Activated CD4-positive, alpha-beta memory T cell treated with anti-CD3 and anti-CD28 coated beads for 36 hours (primary cell): Measurements from ENCODE around the gene GPANK1. TPM values are rescaled to one million over a fixed set of nuclear protein-coding genes. Genes with fewer than 3 reads are reported as not detected.

Experiments
- CTCF ChIA-PET: fragments of 350-600 bp; sonication (Branson Sonifier 250); formaldehyde crosslinking; loops from one replicate; lab custom pipeline; 2021; ENCODE audit warnings: antibody characterized with exemption, inconsistent platforms; lab: Charles Lee
- POLR2A ChIA-PET: fragments of 350-600 bp; sonication (Branson Sonifier 250); formaldehyde crosslinking; loops from one replicate; lab custom pipeline; 2021; ENCODE audit warnings: antibody characterized with exemption; lab: Charles Lee
- DNase-seq: peaks from one replicate; pipeline ENCODE4 v3.0.0-alpha.2; 2020
- H3K27ac Mint-ChIP-seq: one replicate; pipeline ENCODE4 v1.8.0; 2021; ENCODE audit warnings: mixed read lengths
- H3K27me3 Mint-ChIP-seq: one replicate; pipeline ENCODE4 v1.8.0; 2021; ENCODE audit warnings: mixed read lengths
- H3K36me3 Mint-ChIP-seq: one replicate; pipeline ENCODE4 v1.8.0; 2021; ENCODE audit warnings: mixed read lengths
- H3K4me1 Mint-ChIP-seq: one replicate; pipeline ENCODE4 v1.8.0; 2021; ENCODE audit warnings: low read depth, mixed read lengths
- H3K4me3 Mint-ChIP-seq: one replicate; pipeline ENCODE4 v1.8.0; 2021; ENCODE audit warnings: mild to moderate bottlenecking, mixed read lengths
- H3K9me3 Mint-ChIP-seq: one replicate; pipeline ENCODE4 v1.8.0; 2021; ENCODE audit warnings: mixed read lengths
- intact Hi-C: fragments of 100-400 bp; cut with micrococcal nuclease; formaldehyde crosslinking; loops from one replicate; pipeline ENCODE4 v1.15.1; 2023
- total RNA-seq, 2 experiments: library from RNA; stranded (reverse); gene quantifications; one replicate each; pipeline ENCODE4 v1.2.3, GENCODE V29; 2021

Gene GPANK1
- total RNA-seq, 2 experiments from 2014 or later = 31.6 to 32.3 TPM

- Mint-ChIP-seq H3K27me3 (no peaks in the 10 kb centered on the region), H3K4me3 (no peak overlapping the region), H3K27ac (peak overlapping the region; percentile 47), H3K9me3 (no peaks in the 10 kb centered on the region), H3K4me1 (peaks cover 5% of the 10 kb centered on the region), H3K36me3 (peaks cover 20% of the 10 kb centered on the region)
- DNase-seq = no peak
- intact Hi-C loops = no loop called here
- ChIA-PET POLR2A (interaction anchor here (0.6 kb wide), 1 partner anchor 93 kb away, joined by 3 read pairs; no protein-coding TSS in a partner anchor), CTCF (interaction anchor here (0.5 to 1.7 kb wide), 10 partner anchors 9 to 199 kb away, joined by 3 to 9 read pairs (median 4); partner anchors contain the start of genes ATP6V1G2, GPANK1, LY6G5C and LY6G6D)
These were observed 25.7 kb upstream of the GPANK1 start for GRCh38 chr6:31690231-31691077.

- no peak for DNase-seq
- no peaks in the 10 kb centered on the region for H3K9me3 Mint-ChIP-seq
- peak overlapping the region; percentile 47 for H3K27ac Mint-ChIP-seq
- ChIA-PET POLR2A (no interaction called here), CTCF (interaction anchor here (0.5 to 1.6 kb wide), 9 partner anchors 8 to 143 kb away, joined by 3 to 5 read pairs (median 3); partner anchors contain the start of genes ATP6V1G2, GPANK1, LY6G5C and LY6G6D)
- H3K4me3 Mint-ChIP-seq = no peak overlapping the region
- peaks cover 20% of the 10 kb centered on the region for H3K36me3 Mint-ChIP-seq
- H3K27me3 Mint-ChIP-seq = no peaks in the 10 kb centered on the region
- intact Hi-C loops = no loop called here
- H3K4me1 Mint-ChIP-seq = peaks cover 5% of the 10 kb centered on the region
These were observed 24.7 kb upstream of the GPANK1 start for GRCh38 chr6:31689249-31690110.

- Mint-ChIP-seq H3K27ac (no peak overlapping the region), H3K9me3 (no peaks in the 10 kb centered on the region), H3K27me3 (no peaks in the 10 kb centered on the region), H3K4me1 (peaks cover 5% of the 10 kb centered on the region), H3K4me3 (no peak overlapping the region), H3K36me3 (peaks cover 14% of the 10 kb centered on the region)
- POLR2A ChIA-PET = no interaction called here
- CTCF ChIA-PET = no interaction called here
- DNase-seq = no peak
- intact Hi-C loops = no loop called here
These were observed 23.3 kb upstream of the GPANK1 start for GRCh38 chr6:31687860-31688693.

GRCh38 chr6:31687321-31687720 lies 22.5 kb upstream of the GPANK1 start:
- Mint-ChIP-seq H3K4me1 (peaks cover 5% of the 10 kb centered on the region), H3K27ac (no peak overlapping the region), H3K36me3 (peaks cover 10% of the 10 kb centered on the region), H3K4me3 (no peak overlapping the region), H3K9me3 (no peaks in the 10 kb centered on the region), H3K27me3 (no peaks in the 10 kb centered on the region)
- ChIA-PET CTCF (no interaction called here), POLR2A (no interaction called here)
- intact Hi-C loops = no loop called here
- DNase-seq = no peak

- Mint-ChIP-seq H3K4me3 (no peak overlapping the region), H3K9me3 (no peaks in the 10 kb centered on the region), H3K36me3 (peaks cover 10% of the 10 kb centered on the region), H3K27ac (peak overlapping the region; percentile 36), H3K4me1 (peaks cover 9% of the 10 kb centered on the region), H3K27me3 (no peaks in the 10 kb centered on the region)
- POLR2A ChIA-PET = interaction anchor here (0.8 kb wide), 1 partner anchor 54 kb away, joined by 3 read pairs; the partner anchor contains the start of gene MSH5
- CTCF ChIA-PET = no interaction called here
- intact Hi-C loops = no loop called here
- DNase-seq = no peak
These were observed 21.7 kb upstream of the GPANK1 start for GRCh38 chr6:31686483-31686882.

- intact Hi-C loops = loop anchor here (5.0 kb wide), 1 partner anchor 269 kb away; no protein-coding TSS in a partner anchor
- CTCF ChIA-PET = interaction anchor here (1.1 to 2.0 kb wide), 3 partner anchors 9 to 147 kb away, joined by 3 to 7 read pairs (median 4); no protein-coding TSS in a partner anchor
- Mint-ChIP-seq H3K4me1 (peaks cover 15% of the 10 kb centered on the region), H3K27me3 (no peaks in the 10 kb centered on the region), H3K27ac (no peak overlapping the region), H3K4me3 (no peak overlapping the region), H3K9me3 (no peaks in the 10 kb centered on the region), H3K36me3 (peaks cover 8% of the 10 kb centered on the region)
- POLR2A ChIA-PET = no interaction called here
- no peak for DNase-seq
These were observed 18.8 kb upstream of the GPANK1 start for GRCh38 chr6:31683591-31683990.

- Mint-ChIP-seq H3K36me3 (peaks cover 2% of the 10 kb centered on the region), H3K9me3 (no peaks in the 10 kb centered on the region), H3K27me3 (no peaks in the 10 kb centered on the region), H3K27ac (peak overlapping the region; percentile 44), H3K4me3 (peak overlapping the region; percentile 76), H3K4me1 (peaks cover 15% of the 10 kb centered on the region)
- POLR2A ChIA-PET = interaction anchor here (0.5 to 1.0 kb wide), 4 partner anchors 17 to 124 kb away, joined by 3 read pairs; partner anchors contain the start of gene GPANK1
- CTCF ChIA-PET = interaction anchor here (0.7 to 1.5 kb wide), 14 partner anchors 8 to 278 kb away, joined by 3 to 10 read pairs (median 4); partner anchors contain the start of genes MSH5, NELFE and SKIC2
- DNase-seq = peak; percentile 67
- intact Hi-C loops = loop anchor here (2.0 to 5.0 kb wide), 2 partner anchors 58 to 271 kb away; no protein-coding TSS in a partner anchor
These were observed 16.4 kb upstream of the GPANK1 start for GRCh38 chr6:31681135-31681671.

- intact Hi-C loops = loop anchor here (1.0 to 5.0 kb wide), 3 partner anchors 58 to 272 kb away; no protein-coding TSS in a partner anchor
- H3K27ac Mint-ChIP-seq = peak within 1 kb of the TSS; percentile 44
These were observed 15.7 kb upstream of the GPANK1 start, which contains the start of gene LY6G5C for GRCh38 chr6:31680226-31681134. Gene LY6G5C (minus strand): TSS chr6:31681067. CDS start chr6:31680373, 694 bp downstream.

GRCh38 chr6:31677955-31678354 lies 13.2 kb upstream of the GPANK1 start:
- Mint-ChIP-seq H3K36me3 (peaks cover 4% of the 10 kb centered on the region), H3K4me3 (no peak overlapping the region), H3K27me3 (no peaks in the 10 kb centered on the region), H3K4me1 (peaks cover 15% of the 10 kb centered on the region), H3K9me3 (no peaks in the 10 kb centered on the region), H3K27ac (no peak overlapping the region)
- ChIA-PET CTCF (interaction anchor here (0.6 to 1.2 kb wide), 2 partner anchors 113 to 229 kb away, joined by 3 to 4 read pairs; no protein-coding TSS in a partner anchor), POLR2A (no interaction called here)
- no peak for DNase-seq
- intact Hi-C loops = no loop called here

More at GRCh38 chr6:31680226-31681134, 15.7 kb upstream of the GPANK1 start, which contains the start of gene LY6G5C:
- ChIA-PET POLR2A (interaction anchor here (0.8 to 1.0 kb wide), 3 partner anchors 16 to 89 kb away, joined by 3 read pairs; partner anchors contain the start of gene GPANK1), CTCF (interaction anchor here (0.7 to 1.5 kb wide), 17 partner anchors 9 to 279 kb away, joined by 3 to 10 read pairs (median 3); partner anchors contain the start of genes MSH5, NELFE and SKIC2)
- H3K9me3 Mint-ChIP-seq = no peaks in the 10 kb centered on the region
- peak; percentile 82 for DNase-seq
- H3K36me3 Mint-ChIP-seq = no peaks in the 10 kb centered on the region
- peaks cover 15% of the 10 kb centered on the region for H3K4me1 Mint-ChIP-seq
- no peaks in the 10 kb centered on the region for H3K27me3 Mint-ChIP-seq
- peak within 1 kb of the TSS; percentile 76 for H3K4me3 Mint-ChIP-seq

GRCh38 chr6:31676904-31677303 lies 12.1 kb upstream of the GPANK1 start:
- no peak for DNase-seq
- Mint-ChIP-seq H3K9me3 (no peaks in the 10 kb centered on the region), H3K36me3 (peaks cover 11% of the 10 kb centered on the region), H3K4me3 (no peak overlapping the region), H3K4me1 (peaks cover 15% of the 10 kb centered on the region), H3K27ac (no peak overlapping the region), H3K27me3 (no peaks in the 10 kb centered on the region)
- ChIA-PET POLR2A (no interaction called here), CTCF (no interaction called here)
- intact Hi-C loops = no loop called here
